Adrenal gland (tissue), 12 donors: ENCODE measurements around the gene TRAPPC2L. TPM values are rescaled to one million over a fixed set of nuclear protein-coding genes. Genes with fewer than 3 reads are reported as not detected.

ENCODE experiments used
- DNase-seq, 7 donors: peaks; one replicate each; pipeline ENCODE4 v3.0.0-alpha.2; 2019 to 2020
- H3K27ac ChIP-seq, 5 donors: fragments of 200-600 bp; sonication (generic) in 4 of 5; 1 replicate in 3 of 5; 2 replicates in 2 of 5; pipeline versions ENCODE4 v1.5.1 to v1.8.0; 2016 to 2020; ENCODE audit warnings: mild to moderate bottlenecking in 1 of 5
- H3K27me3 ChIP-seq: fragments of 200-600 bp; 2 replicates; pipeline ENCODE4 v1.8.0; 2021
- H3K36me3 ChIP-seq, 2 donors: fragments of 200-600 bp; replicated peaks in 1 of 2; 1 replicate in 1 of 2; 2 replicates in 1 of 2; pipeline versions ENCODE4 v1.5.1 to v1.8.0; 2018 to 2022
- H3K4me1 ChIP-seq, 2 donors: fragments of 200-600 bp; replicated peaks in 1 of 2; 1 replicate in 1 of 2; 2 replicates in 1 of 2; pipeline versions ENCODE4 v1.5.1 to v1.8.0; 2018 to 2021
- H3K4me3 ChIP-seq, 4 donors: fragments of 200-600 bp; sonication (generic) in 3 of 4; one replicate each; pipeline ENCODE4 v1.5.1; 2016 to 2018
- H3K9me3 ChIP-seq, 3 donors: fragments of 200-600 bp; sonication (generic) in 1 of 3; replicated peaks in 1 of 3; 1 replicate in 2 of 3; 2 replicates in 1 of 3; pipeline versions ENCODE4 v1.5.1 to v1.8.0; 2016 to 2021
- POLR2A ChIP-seq, 2 donors: fragments of 450-650 bp; IDR thresholded peaks; one replicate each; pipeline ENCODE4 v1.6.1; 2017; ENCODE audit warnings: antibody characterized with exemption in 2 of 2, mild to moderate bottlenecking in 2 of 2, moderate library complexity in 1 of 2
- WGBS, 4 donors: extraction: QIAGEN DNeasy Blood & Tissue Kit in 2 of 4; methylation state at CpG; one replicate each; pipeline versions ENCODE4 v1.1.5 to v1.1.7; 2013 to 2017; 5-methylcytosine and 5-hydroxymethylcytosine counted together
- intact Hi-C, 2 donors: fragments of 100-400 bp; cut with DNase I; formaldehyde crosslinking; loops; one replicate each; pipeline versions ENCODE4 v1.14.1 to v1.15.0; 2022 to 2023
- polyA plus RNA-seq, 3 donors: library from polyadenylated mRNA; stranded (reverse); fragments of 200-250 nt in 2 of 3; fragments of 350-450 nt in 1 of 3; fragmentation: Illumina TruSeq in 1 of 3; extraction: RNeasy Lipid Tissue Mini Kit (QIAGEN cat#74804) in 1 of 3; gene quantifications; one replicate each; pipeline ENCODE4 v1.2.3, GENCODE V29; 2013 to 2014
- total RNA-seq, 9 donors: library from RNA; depleted of rRNA in 4 of 9; stranded (reverse); fragments of >200 nt in 4 of 9; fragments of 120-200 nt in 1 of 9; fragmentation: NEBNext Ultra II Directional in 1 of 9; extraction: Animal tissue kit (Norgen Biotek cat#: 25700) in 1 of 9; gene quantifications; one replicate each; pipeline versions ENCODE4 v1.1.0 to v1.2.4, GENCODE V29; 2013 to 2023
- TF ChIP-seq, protein P1 (sequence below), 6 experiments: fragments of 450-650 bp in 4 of 6; fragments of 200-600 bp in 2 of 6; sonication (generic) in 1 of 6; IDR thresholded peaks; 1 replicate in 5 of 6; 2 replicates in 1 of 6; pipeline versions ENCODE4 v1.5.1 to v1.8.0; 2016 to 2021; ENCODE audit warnings: antibody characterized with exemption in 6 of 6, mild to moderate bottlenecking in 2 of 6, moderate library complexity in 1 of 6
- donor health status: healthy with polysubstance abuse.
- donor health status: Bipolar disorder and iron deficiency.
- donor health status: DM: yes; HTN: yes; CAD: no.
- donor health status: DM: no; HTN: no; CAD: no.
- donor health status: DM: no; HTN: no; CAD: no.
- donor health status: DM: yes; HTN: yes; CAD: no.

Gene TRAPPC2L
- total and polyA plus RNA-seq, 12 donors, result 56.7 to 279 (median 149) TPM

GRCh38 chr16:88824256-88825077, 32.5 kb upstream of the TRAPPC2L start:
- intact Hi-C loops, result no loop called here
- no peaks in the 10 kb centered on the region for H3K9me3 ChIP-seq
- no peaks in the 10 kb centered on the region for H3K27me3 ChIP-seq
- peaks cover 9 to 12% of the 10 kb centered on the region in 2 donors for H3K4me1 ChIP-seq
- H3K27ac ChIP-seq, result no peak overlapping the region
- no peak overlapping the region for H3K4me3 ChIP-seq
- TF ChIP-seq POLR2A (IDR thresholded peaks at IDR 0.05), result no peak
- TF ChIP-seq, protein P1, sequence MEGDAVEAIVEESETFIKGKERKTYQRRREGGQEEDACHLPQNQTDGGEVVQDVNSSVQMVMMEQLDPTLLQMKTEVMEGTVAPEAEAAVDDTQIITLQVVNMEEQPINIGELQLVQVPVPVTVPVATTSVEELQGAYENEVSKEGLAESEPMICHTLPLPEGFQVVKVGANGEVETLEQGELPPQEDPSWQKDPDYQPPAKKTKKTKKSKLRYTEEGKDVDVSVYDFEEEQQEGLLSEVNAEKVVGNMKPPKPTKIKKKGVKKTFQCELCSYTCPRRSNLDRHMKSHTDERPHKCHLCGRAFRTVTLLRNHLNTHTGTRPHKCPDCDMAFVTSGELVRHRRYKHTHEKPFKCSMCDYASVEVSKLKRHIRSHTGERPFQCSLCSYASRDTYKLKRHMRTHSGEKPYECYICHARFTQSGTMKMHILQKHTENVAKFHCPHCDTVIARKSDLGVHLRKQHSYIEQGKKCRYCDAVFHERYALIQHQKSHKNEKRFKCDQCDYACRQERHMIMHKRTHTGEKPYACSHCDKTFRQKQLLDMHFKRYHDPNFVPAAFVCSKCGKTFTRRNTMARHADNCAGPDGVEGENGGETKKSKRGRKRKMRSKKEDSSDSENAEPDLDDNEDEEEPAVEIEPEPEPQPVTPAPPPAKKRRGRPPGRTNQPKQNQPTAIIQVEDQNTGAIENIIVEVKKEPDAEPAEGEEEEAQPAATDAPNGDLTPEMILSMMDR (IDR thresholded peaks at IDR 0.05), result no peak
- no peak for DNase-seq
- peaks cover 0 to 24% of the 10 kb centered on the region in 2 donors for H3K36me3 ChIP-seq
- 88 to 92% (median 90%) methylated on average over 16 to 33 of the region's 33 CpGs for WGBS, 4 donors

DNA sequence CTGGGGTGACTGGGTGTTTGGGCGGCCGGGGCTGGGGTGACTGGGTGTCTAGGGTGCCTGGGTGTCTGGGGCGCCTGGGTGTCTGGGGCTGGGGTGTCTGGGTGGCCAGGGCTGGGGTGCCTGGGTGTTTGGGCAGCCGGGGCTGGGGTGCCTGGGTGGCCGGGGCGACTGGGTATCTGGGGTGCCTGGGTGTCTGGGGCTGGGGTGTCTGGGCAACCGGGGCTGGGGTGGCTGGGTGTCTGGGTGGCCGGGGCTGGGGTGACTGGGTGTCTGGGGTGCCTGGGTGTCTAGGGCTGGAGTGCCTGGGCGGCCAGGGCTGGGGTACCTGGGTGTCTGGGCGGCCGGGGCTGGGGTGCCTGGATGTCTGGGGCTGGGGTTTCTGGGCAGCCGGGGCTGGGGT, 31.8 kb upstream of the TRAPPC2L start:
- TF ChIP-seq POLR2A (IDR thresholded peaks at IDR 0.05), result no peak
- TF ChIP-seq, protein P1 (IDR thresholded peaks at IDR 0.05), result no peak
- Histone ChIP-seq H3K4me3 (no peak overlapping the region), H3K4me1 (peaks cover 8 to 12% of the 10 kb centered on the region in 2 donors), H3K9me3 (no peaks in the 10 kb centered on the region), H3K36me3 (peaks cover 0 to 24% of the 10 kb centered on the region in 2 donors), H3K27me3 (no peaks in the 10 kb centered on the region), H3K27ac (no peak overlapping the region)
- WGBS, 4 donors, result 78 to 98% (median 91%) methylated on average over 4 to 12 of the region's 12 CpGs
- no peak for DNase-seq
- intact Hi-C loops, result no loop called here

DNA sequence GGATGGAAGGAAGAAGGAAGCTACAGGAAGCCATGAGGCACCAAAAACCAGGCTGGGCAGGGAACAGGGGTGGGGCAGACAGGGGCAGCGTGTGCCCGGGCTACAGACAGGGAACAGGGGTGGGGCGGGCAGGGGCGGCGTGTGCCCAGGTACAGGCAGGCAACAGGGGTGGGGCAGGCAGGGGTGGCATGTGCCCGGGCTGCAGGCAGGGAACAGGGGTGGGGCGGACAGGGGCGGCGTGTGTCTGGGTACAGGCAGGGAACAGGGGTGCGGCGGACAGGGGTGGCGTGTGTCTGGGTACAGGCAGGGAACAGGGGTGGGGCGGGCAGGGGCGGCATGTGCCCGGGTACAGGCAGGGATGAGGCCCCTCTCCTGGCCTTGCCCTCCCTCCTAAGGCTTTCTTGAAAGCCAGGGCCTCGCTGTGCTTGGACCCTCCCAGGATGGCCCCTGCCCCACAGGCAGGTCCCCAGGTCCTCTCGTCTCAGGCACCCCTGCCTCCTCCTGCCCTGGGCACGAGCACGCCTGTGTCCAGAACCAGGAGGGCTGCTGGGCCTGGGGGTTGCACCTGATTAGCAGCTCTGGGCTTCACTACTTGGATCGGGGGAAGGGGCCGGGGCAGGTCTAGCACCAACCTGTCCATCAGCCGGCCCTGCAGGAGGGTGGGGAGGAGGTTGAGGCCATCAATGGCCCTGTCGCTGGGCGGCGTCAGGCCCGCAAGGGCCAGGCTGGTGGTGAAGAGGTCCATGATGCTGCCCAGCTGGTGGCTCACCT, 30.7 kb upstream of the TRAPPC2L start:
- TF ChIP-seq, protein P1 (IDR thresholded peaks at IDR 0.05), result no peak
- TF ChIP-seq POLR2A (IDR thresholded peaks at IDR 0.05), result no peak
- H3K27me3 ChIP-seq, result no peaks in the 10 kb centered on the region
- H3K36me3 ChIP-seq, result peaks cover 0 to 24% of the 10 kb centered on the region in 2 donors
- intact Hi-C loops, result no loop called here
- H3K4me3 ChIP-seq, result no peak overlapping the region
- DNase-seq, result no peak
- H3K9me3 ChIP-seq, result no peaks in the 10 kb centered on the region
- no peak overlapping the region for H3K27ac ChIP-seq
- WGBS, 4 donors, result 89 to 95% (median 93%) methylated on average over 5 to 26 of the region's 26 CpGs
- H3K4me1 ChIP-seq, result peaks cover under 1 to 3% of the 10 kb centered on the region in 2 donors

- intact Hi-C loops, result no loop called here
- no peak for TF ChIP-seq POLR2A (IDR thresholded peaks at IDR 0.05)
- TF ChIP-seq, protein P1 (IDR thresholded peaks at IDR 0.05), result no peak
- Histone ChIP-seq H3K9me3 (no peaks in the 10 kb centered on the region), H3K27me3 (no peaks in the 10 kb centered on the region), H3K4me1 (no peaks in the 10 kb centered on the region), H3K36me3 (peaks cover 0 to 15% of the 10 kb centered on the region in 2 donors), H3K27ac (no peak overlapping the region), H3K4me3 (no peak overlapping the region)
- no peak for DNase-seq
- 93 to 100% (median 95%) methylated on average over 6 to 21 of the region's 21 CpGs for WGBS, 4 donors
These were observed 29.2 kb upstream of the TRAPPC2L start for GRCh38 chr16:88827727-88828126.
